SH-SY5Y (cell line): ENCODE measurements around the gene PTPRM.

Experiments
- GATA2 ChIP-seq: IDR thresholded peaks from 2 replicates; pipeline ENCODE4 v1.6.1; 2011; ENCODE audit warnings: mild to moderate bottlenecking, low read depth, low read length
- GATA3 ChIP-seq: IDR thresholded peaks from 2 replicates; pipeline ENCODE4 v1.6.1; 2011; ENCODE audit warnings: low read depth, mild to moderate bottlenecking, low read length, moderate library complexity

DNA sequence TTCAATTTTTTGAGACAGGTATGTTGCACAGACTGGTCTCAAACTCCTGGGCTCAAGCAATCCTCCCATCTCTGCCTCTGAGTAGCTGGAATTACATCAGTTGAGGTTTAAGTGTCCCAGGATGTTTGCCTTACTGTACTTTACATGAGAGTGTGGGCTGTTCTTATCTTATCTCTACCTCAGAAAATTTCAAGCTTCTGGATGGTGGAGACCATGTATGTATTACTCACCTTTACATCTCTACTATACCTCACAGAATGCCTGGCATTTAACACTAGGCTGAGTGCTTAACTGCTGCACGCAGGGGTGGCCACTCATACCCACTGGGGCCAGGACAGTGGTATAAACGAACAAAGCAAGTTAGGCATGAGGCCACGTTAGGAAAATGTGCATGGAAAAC is 770.1 kb downstream of the PTPRM start:
- TF ChIP-seq GATA2 (no peak), GATA3 (no peak)
